Measurements from ENCODE around the gene SGCG. TPM values are rescaled to one million over a fixed set of nuclear protein-coding genes. Genes with fewer than 3 reads are reported as not detected.

The SGCG gene
- total RNA-seq, 1 experiment from 2014 or later: not detected

GRCh38 chr13:23344931-23345595 is 164.3 kb downstream of the SGCG start:
- no peak overlapping the region for H2AFZ ChIP-seq (ENCODE audit: low read length)
- H3K27ac Mint-ChIP-seq: no peak overlapping the region
- H3K79me2 ChIP-seq (ENCODE audit: insufficient read depth, low read length): no peaks in the 10 kb centered on the region
- H2BK5ac ChIP-seq (ENCODE audit: insufficient read length, low read length): no peak overlapping the region
- no peak overlapping the region for H2AK5ac ChIP-seq (ENCODE audit: insufficient read length, low read length)
- no peak overlapping the region for H3K14ac ChIP-seq (ENCODE audit: insufficient read depth, low read length)
- H3K4me2 ChIP-seq (ENCODE audit: insufficient read depth, insufficient read length, low read length): no peak overlapping the region
- TF ChIP-seq CTCF (conservative IDR thresholded peaks at IDR 0.05): no peak
- peaks cover 67 to 75% (median 75%) of the 10 kb centered on the region in 3 experiments for H3K36me3 Mint-ChIP-seq (ENCODE audit: insufficient read depth in 1 of 3, low read depth in 3 of 3)
- H3K23ac ChIP-seq (ENCODE audit: insufficient read length, low read depth, low read length): no peak overlapping the region
- peaks cover 15% of the 10 kb centered on the region for H3K9me3 ChIP-seq (ENCODE audit: control insufficient read depth, low read depth, low read length)
- no peaks in the 10 kb centered on the region; the same call in 1 of the 2 replicates for H3K27me3 Mint-ChIP-seq (ENCODE audit: low read depth)
- no peaks in the 10 kb centered on the region; a peak in 1 of 4 replicates for H3K4me1 Mint-ChIP-seq
- H3K4me1 ChIP-seq (ENCODE audit: insufficient read depth, low read length): no peaks in the 10 kb centered on the region
- H4K8ac ChIP-seq (replicated peaks; ENCODE audit: insufficient read length, low read depth, low read length): no peak overlapping the region
- H3K9me3 Mint-ChIP-seq: peaks cover 15 to 17% of the 10 kb centered on the region in 2 experiments; a peak in 4 of 5 replicates
- H4K5ac ChIP-seq (ENCODE audit: insufficient read length, low read depth, low read length): no peak overlapping the region
- no peak overlapping the region for H2BK15ac ChIP-seq (ENCODE audit: low read depth, low read length)
- no CpG with 5 or more reads among the region's 4 CpGs for WGBS (ENCODE audit: extremely low coverage, insufficient read length, low lambda C conversion rate)
- H4K91ac ChIP-seq (ENCODE audit: insufficient read length, low read depth, low read length): no peak overlapping the region
- H2BK120ac ChIP-seq (ENCODE audit: low read depth, low read length, poor library complexity, severe bottlenecking): no peak overlapping the region
- H3K23me2 ChIP-seq (ENCODE audit: insufficient read length, low read depth, low read length, poor library complexity, severe bottlenecking): no peaks in the 10 kb centered on the region
- no peak overlapping the region for H3K56ac ChIP-seq (ENCODE audit: insufficient read length, low read depth, low read length)
- no peaks in the 10 kb centered on the region for H4K20me1 ChIP-seq (ENCODE audit: control insufficient read depth, insufficient read depth, insufficient read length)
- no peak overlapping the region for H3K4ac ChIP-seq (ENCODE audit: low read depth, low read length)
- H3K79me1 ChIP-seq (ENCODE audit: insufficient read depth, low read depth, low read length, poor library complexity, severe bottlenecking): peaks cover 5% of the 10 kb centered on the region
- H3K9ac ChIP-seq (ENCODE audit: extremely low read depth, insufficient read length, low read length): no peak overlapping the region
- no peaks in the 10 kb centered on the region for H3K27me3 ChIP-seq (ENCODE audit: insufficient read depth, low read length)
- no peak overlapping the region for H3K27ac ChIP-seq (ENCODE audit: insufficient read length, low read depth, low read length)
- H3K4me3 Mint-ChIP-seq: no peak overlapping the region
- H2BK12ac ChIP-seq (ENCODE audit: insufficient read length, low read depth, low read length): no peak overlapping the region
- DNase-seq: no peak
- H2BK20ac ChIP-seq (ENCODE audit: low read depth, low read length, poor library complexity, severe bottlenecking): no peak overlapping the region
- H3T11ph ChIP-seq (ENCODE audit: low read length): no peak overlapping the region
- H3K18ac ChIP-seq (ENCODE audit: insufficient read length, low read depth, low read length): no peak overlapping the region

Measured in H9 (cell line).